Activated CD4-positive, alpha-beta T cell treated with anti-CD3 and anti-CD28 coated beads, Interleukin-2, amount 50 U/mL, for 1 hour (primary cell): Measurements from ENCODE around the gene CDH13.

Experiments used
- DNase-seq: peaks from one replicate; pipeline ENCODE4 v3.0.0-alpha.2; 2020

CDH13 gene

DNA sequence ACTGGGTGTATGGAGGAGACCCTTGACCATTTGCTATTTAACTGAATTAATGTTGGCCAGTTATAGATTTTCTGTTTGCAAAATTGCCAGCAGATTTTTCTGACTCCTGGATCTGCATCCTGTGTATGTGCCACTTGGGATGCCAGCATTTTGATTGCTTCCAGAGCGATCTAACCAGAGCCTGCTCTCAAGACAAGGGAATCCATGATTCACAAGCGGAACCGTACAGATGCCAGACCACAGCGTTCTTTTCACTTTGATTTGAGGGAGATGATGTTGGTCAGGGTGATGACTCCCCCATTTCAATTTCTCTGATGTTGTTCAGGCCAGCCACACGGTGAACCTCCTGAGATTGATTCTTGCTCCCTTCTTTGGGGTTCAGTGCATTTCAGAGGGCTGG, 228.7 kb downstream of the CDH13 start:
- no peak for DNase-seq

DNA sequence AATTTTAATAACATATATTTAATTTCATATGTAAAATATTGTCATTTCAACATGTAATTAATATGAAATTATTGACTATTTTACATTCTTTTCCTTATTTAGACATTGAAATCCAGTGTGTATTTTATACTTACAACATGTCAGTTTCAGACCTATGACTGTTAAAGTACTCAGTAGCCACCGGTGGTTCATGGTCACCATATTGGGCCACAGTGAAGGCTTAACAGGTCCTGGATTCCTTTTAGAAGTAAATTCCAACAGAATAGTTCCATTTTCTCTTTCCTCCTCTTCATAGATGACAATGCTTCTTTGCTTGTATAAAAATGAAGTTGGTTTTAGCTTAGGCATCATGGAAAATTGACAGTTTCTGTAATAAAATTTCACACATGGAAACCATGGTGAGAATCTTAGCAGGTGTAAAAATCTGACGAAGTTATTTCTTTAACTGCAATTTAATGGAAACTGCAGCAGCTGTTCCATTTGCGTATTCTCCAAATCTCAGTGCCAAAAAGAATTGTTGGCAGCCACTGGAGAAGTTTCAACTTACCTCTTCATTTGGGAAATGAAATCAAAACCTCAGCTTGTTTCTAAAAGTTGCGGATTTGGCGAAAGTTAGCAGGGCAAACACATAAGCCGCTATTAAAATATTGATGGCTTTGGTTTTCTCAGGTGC, 231.1 kb downstream of the CDH13 start:
- no peak for DNase-seq

DNA sequence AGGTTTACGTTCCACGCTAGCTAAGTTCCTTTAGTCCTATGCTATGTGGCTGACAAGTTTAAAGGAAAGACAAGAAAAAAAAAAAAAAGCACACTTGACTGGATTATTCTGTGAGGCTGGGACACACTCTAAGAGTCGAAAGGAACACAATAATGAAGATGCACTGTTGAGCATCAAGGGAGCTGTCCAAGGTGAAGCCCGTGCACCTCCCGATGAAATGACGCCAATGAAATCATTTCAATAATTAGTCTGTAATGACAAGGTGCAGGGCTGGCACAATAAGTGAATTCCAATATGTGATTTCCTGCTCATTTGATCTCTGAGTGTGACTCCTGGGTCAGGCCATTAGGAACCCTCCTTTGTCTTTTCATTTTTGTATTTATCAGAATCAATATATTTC, 232.9 kb downstream of the CDH13 start:
- DNase-seq = no peak

DNA sequence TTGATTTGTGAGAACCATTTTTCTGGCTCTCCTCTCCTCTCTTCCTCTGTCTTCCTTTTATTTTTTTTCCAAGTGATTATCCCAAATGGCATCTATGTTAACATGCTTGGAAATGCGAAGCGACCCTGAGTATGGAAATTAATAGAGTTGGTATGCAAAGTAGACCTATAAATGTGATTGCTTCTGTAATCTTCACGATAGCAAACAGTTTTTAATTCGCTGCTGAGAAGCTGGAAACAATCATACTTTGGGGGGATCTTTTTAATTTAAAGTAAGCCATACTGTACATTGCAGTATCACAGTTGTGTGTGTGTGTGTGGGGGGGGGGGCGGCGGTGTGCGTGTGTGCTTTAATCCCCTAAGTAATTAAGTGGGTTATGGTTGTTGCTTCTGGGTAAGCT, 233.3 kb downstream of the CDH13 start:
- no peak for DNase-seq

DNA sequence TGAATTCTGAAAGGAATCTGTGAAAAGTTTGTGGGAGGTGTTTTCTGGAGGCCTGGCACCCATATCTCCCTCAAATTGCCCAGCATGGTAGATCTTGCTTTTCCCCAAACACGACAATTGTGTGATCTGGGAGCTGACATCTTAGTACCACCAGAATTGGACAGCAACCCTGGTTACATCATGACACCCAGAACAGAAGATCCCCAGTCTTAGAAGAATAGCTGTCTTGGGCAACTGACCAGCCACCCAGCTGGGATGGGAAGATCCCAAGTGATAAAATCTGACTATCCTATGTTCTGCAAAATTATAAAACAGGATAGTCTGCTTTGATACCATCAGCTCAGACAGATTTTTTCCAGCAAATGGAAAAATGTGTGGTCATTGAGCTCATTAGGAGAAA, 235.3 kb downstream of the CDH13 start:
- no peak for DNase-seq

DNA sequence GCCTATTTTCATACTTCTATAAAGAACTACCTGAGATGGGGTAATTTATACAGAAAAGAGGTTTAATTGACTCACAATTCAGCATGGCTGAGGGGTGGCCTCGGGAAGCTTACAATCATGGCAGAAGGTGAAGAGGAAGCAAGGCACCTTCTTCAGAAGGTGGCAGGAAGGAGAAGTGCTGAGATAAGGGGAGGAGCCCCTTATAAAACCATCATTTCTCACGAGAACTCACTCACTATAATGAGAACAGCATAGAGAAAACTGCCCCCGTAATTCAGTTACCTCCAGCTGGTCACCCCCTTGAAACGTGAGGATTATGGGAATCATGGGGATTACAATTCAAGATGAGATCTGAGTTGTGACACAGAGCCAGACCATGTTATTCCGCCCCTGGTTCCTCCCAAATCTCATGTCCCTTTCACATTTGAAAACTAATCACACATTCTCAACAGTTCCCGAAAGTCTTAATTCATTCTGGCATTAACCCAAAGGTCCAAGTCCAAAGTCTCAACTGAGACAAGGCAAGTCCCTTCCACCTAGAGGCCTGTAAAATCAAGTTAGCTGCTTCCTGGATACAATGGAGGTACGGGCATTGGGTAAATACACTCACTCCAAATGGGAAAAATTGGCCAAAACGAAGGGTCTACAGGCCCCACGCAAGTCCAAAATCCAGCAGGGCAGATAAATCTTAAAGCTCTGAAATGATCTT, 237.7 kb downstream of the CDH13 start:
- DNase-seq = no peak

DNA sequence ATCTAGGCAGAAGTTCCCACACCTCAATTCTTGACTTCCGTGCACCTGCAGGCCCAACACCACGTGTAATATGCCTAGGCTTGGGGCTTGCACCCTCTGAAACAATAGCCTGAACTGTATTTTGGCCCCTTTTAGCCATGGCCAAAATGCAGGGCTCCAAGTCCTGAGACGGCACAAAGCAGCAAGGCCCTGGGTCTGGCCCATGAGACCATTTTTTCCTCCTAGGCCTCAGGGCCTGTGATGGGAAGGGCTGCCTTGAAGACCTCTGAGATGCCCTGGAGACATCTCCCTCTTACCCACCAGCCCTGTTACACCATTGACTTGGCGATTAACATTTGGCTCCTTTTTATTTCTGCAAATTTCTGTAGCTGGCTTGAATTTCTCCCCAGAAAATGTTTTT, 238.6 kb downstream of the CDH13 start:
- no peak for DNase-seq

DNA sequence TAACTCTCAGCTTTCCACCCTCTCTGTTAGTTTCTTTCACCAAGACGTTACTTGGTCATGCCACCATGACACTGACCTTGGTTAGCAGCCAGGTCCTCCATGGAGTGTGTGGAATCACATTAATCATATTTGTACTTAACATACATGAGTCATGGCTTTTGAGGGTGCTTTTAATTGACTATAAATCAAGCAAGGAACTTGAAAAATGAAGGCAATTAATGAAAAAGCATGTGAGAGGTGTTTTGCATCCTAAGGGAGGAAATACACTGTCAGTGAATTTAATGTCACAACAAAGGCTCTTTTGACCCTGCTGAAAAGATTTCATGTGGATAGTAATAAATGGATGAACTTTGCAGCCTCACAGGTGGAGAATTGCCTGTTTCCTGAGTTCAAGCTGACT, 240.7 kb downstream of the CDH13 start:
- DNase-seq = no peak

DNA sequence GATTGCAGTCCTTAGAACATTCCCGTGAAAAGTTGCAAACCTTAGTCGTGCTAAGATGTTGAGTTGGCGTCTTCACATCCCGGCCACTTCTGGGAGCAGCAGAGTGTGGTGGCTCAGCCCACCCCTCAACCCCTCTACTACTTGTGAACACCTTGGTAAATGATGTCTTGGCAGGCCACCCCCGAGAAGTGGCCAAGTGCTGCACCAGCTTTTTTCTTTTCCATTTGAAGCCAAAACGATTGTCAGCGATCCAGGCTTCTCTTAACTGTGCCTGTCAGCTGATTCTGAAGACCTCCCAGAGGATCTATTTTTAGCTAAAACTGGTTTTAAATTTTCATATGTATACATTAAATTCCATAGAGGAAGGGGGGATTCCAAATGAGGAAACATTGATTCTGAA, 247.5 kb downstream of the CDH13 start:
- DNase-seq = no peak

DNA sequence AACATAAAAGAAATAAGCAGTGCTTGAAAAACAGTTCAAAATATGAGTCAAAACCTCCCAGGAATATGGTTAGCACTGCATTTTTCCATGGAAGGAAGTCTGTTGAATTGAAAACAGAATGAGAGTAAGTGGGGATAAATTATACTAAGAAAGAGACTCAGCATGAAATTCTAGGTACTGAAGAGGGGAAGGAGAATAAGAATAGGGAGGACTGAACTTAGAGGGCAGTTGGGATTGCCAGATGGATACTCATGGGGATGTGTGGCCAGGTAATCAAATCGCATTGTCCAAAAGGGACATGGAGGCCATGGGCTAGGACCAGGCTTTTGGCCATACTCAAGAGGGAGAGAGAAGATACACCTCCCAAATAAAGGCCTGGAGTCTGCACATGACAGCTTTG, 247.9 kb downstream of the CDH13 start:
- no peak for DNase-seq

DNA sequence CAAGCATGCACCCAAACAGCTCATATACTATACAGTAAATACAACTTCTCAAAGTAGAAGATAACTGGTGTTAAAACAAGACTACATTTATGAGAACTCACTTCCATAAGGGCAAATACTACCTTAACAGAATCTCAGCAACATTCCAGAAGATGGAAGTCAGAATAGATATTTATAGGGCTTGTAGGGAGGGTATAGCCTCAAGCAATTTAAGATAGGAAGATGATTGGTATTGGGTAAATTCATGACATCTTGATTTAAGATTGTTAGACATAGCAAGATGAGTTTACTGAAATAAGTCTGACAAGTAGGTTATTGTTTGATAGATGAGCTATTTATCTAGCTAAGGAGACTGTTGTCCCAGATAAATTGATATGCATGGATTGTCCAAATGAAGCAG, 250.2 kb downstream of the CDH13 start:
- no peak for DNase-seq

DNA sequence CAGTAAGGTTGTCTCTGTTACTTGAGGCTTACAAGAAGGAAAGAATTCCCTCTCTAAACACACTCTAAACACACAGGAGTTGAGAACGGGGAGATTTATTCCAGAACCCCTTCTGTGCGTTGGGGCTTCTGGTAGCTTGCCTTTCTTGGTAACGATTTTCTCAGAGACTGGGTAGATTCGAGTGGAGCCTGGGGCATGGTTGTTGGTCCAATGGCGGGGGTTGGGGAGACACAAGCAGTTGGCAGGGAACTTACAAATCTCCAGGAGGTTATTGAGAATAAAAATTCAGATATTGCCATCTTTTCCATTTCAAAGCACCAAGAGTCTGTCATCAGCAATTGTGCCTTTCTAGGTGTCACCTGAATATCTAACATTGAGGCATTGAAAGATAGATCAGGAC, 251.7 kb downstream of the CDH13 start:
- no peak for DNase-seq

DNA sequence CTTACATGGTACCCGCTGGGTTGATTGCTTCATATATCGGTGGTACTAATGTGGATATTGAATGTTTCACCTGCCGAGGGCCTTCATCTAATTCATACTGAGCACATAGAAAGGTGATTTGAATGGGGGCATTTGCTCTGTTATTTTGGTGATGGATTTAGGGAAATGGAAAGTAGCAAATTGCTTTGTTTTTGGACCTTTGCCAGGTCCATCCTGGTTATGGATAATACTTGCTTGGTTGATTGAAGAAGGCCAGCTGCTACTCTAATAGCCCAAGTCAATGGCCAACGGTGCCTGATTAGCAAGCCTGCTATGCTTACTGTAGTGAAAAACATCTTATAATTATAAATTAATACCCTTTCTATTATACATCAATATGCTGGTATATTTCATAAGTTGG, 253.6 kb downstream of the CDH13 start:
- no peak for DNase-seq

DNA sequence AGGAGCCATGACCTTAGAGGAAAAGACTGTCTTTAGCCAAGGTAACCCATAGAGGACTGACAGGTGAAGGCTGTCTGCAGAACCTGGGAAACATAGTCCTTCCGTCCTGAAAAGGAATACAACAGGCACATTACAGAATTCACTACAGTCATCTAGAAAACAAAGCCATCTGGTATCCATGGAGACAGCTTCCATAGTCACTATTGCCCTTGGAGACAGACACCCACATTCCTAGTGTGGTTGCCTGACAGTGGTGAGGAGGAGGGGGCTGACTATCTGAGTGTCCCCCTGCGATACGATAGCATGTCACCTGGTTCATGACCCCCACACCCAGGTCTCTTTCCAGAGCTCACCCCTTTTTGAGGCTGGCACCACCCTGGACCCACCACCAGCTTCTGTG, 254.7 kb downstream of the CDH13 start:
- no peak for DNase-seq

DNA sequence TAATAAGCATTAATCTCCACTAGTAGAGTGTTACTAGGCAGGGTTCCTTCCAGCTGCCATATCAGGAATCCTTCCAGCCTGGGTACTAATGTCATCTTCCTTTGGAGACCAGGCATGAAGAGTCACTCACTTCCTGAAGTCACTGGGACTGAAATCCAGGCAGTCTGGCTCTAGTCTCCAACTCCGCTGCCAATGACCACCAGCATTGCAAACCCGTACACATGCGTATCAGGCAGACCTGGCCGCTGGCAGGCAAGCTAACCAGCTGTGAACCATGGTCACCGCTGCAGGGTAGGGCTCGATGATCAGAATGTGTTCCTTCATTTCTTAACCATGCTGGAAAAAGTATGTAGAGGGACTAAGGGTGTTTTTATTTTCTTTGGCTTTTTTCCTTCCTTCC, 255.5 kb downstream of the CDH13 start:
- DNase-seq = no peak

DNA sequence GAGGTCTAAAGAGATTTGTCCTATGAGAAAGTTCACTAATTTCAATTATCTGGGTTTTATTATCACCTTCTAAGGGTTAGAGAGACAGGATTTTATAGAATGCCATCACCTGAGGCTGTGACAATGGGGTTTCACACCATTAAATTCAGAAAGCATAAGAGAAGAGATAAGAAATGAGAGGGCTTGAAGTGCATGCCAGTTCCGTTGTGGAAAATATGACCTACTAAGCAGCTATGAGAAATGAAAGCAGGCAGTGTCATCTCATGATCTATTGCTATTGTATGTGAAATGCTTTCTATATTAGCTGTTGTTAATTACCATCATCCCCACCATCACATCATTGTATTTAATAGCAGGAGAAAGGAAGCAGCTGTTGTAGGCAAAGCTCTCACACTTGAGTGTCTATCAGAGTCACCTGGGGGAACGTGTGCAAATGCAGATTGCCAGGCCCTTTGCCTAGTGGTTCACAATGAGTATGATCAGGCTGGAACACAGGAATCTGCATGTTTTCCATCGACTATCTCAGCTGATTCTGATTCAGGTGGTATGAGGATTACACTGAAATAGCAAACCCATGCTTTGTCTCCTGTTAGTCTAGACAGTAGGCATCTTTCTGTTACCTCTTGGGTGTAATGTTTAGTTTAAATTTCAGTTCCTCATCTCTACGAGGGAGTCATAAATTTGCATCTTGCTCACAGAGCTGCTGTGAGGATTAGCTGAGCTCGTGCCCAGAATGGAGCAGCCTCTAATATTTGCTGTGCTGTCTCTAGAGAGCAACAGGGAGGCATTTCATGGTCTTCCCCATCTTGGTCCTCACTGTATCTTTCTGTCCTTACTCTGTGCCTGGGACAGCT, 256.4 kb downstream of the CDH13 start:
- DNase-seq = no peak

DNA sequence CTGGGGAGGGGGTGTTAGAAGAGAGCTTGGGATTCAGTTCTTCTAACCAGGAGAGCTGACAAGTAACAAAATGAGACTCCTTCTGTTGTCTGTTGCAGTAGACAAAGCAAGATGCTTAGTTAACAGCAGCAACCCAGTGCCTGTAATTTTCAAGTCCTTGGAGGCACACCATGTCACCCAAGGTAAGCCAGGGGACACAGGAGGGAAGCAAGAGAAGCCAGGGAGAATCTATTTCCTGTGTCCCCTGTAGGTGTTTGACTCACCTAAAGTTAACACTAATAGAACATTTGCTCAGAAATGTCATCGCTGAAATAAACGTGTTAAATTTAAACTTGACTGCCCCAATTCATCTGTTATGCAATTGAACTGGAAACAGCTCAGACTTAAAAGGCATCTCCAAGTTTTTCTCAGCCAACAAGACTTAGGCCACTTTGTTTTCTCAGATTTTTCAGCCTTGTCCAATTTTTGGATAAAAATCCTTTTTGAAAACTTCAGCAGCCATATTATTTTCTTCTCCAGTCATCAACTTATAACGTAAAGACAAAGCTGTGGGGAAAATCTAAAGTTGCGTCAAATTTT, 257.6 kb downstream of the CDH13 start:
- no peak for DNase-seq

DNA sequence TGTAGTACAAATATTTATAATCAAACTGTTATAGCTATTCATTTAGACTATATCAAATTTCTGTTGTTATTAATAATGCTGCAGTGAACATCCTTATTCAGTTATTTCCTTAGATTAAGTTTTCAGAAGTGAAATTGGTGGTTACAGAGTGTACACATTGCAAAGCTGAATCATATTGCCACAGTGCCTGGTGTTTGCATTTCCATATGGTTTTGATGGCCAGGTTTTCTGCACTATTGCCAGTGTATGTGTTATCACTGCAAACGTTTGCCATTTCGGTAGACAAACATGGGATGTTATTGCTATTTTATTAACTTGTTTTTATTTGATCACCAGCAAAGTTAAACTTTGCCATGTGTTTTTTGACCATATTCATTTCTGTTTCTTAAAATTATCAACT, 259.4 kb downstream of the CDH13 start:
- DNase-seq = no peak

DNA sequence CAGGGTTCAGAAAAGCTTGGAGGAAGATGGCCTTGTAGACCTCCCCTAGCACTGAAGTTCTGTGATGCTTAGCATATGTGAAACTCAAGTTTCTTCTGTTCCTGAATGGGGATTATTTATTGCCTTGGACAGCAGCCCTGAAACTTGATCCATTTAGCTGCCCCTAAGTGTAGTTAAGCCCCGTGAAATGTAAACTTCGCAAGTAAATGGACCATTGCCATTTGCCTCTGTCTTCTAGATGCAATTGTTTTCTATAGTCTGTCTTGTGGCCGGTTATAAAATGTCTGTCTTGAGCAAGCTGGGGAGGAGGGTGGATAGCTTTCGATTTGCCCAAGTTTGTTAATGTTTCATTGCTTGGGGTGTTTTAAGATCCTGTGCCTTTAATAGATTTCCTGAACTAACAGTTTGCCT, 261.8 kb downstream of the CDH13 start:
- DNase-seq = no peak

DNA sequence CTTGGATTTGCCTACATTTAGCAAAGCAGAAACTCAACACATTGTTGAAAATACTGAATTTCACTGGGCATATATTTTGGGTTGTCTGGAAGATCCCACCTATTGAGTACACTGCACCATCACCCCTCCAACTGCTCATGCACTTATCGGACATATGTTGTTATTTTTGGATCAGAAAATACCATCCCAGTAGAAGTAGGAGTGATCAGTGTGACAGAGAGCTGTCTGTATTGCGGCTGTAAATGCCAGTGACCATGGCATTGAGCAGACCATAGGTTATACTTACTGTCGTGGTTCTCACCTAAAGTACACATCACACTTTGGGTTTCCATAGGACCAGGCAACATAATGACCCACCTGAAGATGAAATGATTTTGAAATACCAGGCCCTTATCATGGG, 264.7 kb downstream of the CDH13 start:
- DNase-seq = no peak

DNA sequence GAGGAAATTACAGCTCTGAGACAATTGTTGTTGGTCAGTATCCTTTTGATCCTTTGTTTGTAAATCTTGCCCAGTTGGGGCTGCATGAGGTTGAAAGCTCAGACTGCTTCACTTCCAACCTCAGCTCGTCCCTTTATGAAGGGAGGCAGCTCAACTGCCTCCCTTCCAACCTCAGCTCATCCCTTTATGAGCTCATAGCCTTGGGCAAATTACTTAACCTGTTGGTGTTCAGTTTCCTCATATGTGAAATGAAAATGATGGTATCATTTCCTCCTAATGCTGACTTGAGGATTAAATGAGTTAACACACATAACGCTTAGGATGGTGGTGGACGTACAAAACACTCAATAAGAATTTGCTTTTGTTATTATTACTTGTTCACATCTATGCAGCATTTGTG, 265.1 kb downstream of the CDH13 start:
- no peak for DNase-seq

DNA sequence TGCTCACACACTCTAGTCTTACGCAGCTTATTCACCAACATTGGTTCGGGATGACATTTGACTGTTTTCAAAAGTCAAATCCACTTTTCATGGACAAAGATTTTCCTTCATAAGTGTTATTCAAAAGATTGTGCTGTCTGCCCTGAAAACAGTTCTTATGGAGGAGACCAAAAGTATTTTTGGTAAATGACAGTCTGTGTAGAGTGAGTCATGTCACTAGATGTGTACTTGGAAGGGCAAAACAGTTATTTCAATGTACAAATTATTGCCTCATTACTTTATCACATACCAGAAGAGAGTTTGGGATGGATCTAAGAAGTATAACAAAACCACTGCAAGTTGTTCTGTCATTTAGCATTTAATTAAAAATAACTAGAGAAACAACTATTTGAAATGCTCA, 265.6 kb downstream of the CDH13 start:
- DNase-seq = no peak

DNA sequence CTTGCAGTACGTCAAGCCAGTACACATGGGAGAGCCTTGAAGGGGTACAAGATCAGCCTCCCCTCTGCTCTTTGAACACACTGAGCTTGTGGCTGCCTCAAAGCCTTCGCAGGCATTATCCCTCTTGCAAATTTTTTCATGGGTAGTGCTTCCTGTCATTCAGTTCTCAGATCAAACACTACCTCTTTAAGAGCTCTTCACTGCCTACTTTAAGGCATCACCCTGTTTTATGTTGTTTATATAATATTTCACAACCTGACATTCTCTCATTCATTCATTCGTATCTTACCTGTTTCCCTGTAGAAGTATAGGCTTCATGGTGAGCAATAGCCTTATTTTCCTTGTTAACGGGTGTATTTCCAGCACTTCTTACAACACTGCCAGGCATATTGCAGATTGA, 269.1 kb downstream of the CDH13 start:
- DNase-seq = no peak

DNA sequence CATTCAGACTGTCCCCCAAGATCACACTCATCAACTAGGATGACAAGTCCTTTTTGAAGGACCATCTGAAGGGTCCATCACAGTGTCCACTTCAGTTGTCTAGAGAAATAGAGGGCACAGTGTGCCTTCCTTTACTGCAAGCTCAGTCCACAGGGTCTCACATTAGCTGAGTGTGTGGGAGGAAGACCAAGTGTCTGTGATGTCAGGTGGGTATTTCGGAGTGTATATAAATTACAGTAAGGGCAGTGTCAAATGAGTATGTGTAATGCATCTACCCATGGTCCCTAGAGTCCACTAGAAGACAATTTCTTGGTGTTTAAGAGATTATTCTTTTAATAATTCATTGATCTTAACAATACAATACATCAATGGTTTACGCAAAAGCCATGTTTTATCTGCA, 272.2 kb downstream of the CDH13 start:
- no peak for DNase-seq
